Measurements from ENCODE around the gene STYXL2.

Gene STYXL2

GRCh38 chr1:167093846-167094516 is at the start of gene STYXL2:
TSS of gene STYXL2 (plus strand) at chr1:167094075. CDS start at chr1:167094850, 775 bp downstream.
- no peak for DNase-seq (ENCODE audit: low spot score)

- DNase-seq (ENCODE audit: low spot score): no peak
Measured at GRCh38 chr1:167051907-167052306, 42.0 kb upstream of the STYXL2 start.

- DNase-seq (ENCODE audit: low spot score): peak; percentile 28
Measured at GRCh38 chr1:167052389-167052788, 41.5 kb upstream of the STYXL2 start.

- DNase-seq (ENCODE audit: low spot score): no peak
Measured at GRCh38 chr1:167054531-167054930, 39.3 kb upstream of the STYXL2 start.

GRCh38 chr1:167054946-167055630 is 38.8 kb upstream of the STYXL2 start:
- DNase-seq (ENCODE audit: low spot score): no peak

GRCh38 chr1:167056529-167057231 is 37.2 kb upstream of the STYXL2 start:
- DNase-seq (ENCODE audit: low spot score): no peak

- no peak for DNase-seq (ENCODE audit: low spot score)
Measured at GRCh38 chr1:167057241-167057688, 36.6 kb upstream of the STYXL2 start.

GRCh38 chr1:167059045-167059808 is 34.6 kb upstream of the STYXL2 start:
- peak; percentile 79 for DNase-seq (ENCODE audit: low spot score)

GRCh38 chr1:167059809-167060107 is 34.1 kb upstream of the STYXL2 start:
- no peak for DNase-seq (ENCODE audit: low spot score)

GRCh38 chr1:167060141-167061072 is 33.5 kb upstream of the STYXL2 start:
- DNase-seq (ENCODE audit: low spot score): no peak

- no peak for DNase-seq (ENCODE audit: low spot score)
Measured at GRCh38 chr1:167061073-167061464, 32.8 kb upstream of the STYXL2 start.

GRCh38 chr1:167064621-167065020 is 29.3 kb upstream of the STYXL2 start:
- DNase-seq (ENCODE audit: low spot score): no peak

- no peak for DNase-seq (ENCODE audit: low spot score)
Measured at GRCh38 chr1:167065471-167065870, 28.4 kb upstream of the STYXL2 start.

- peak; percentile 95 for DNase-seq (ENCODE audit: low spot score)
Measured at GRCh38 chr1:167066333-167067122, 27.3 kb upstream of the STYXL2 start.

- DNase-seq (ENCODE audit: low spot score): no peak
Measured at GRCh38 chr1:167067904-167068303, 26.0 kb upstream of the STYXL2 start.

- no peak for DNase-seq (ENCODE audit: low spot score)
Measured at GRCh38 chr1:167068761-167069160, 25.1 kb upstream of the STYXL2 start.

GRCh38 chr1:167071286-167071685 is 22.6 kb upstream of the STYXL2 start:
- DNase-seq (ENCODE audit: low spot score): no peak

- no peak for DNase-seq (ENCODE audit: low spot score)
Measured at GRCh38 chr1:167076136-167076710, 17.7 kb upstream of the STYXL2 start.

GRCh38 chr1:167077128-167077867 is 16.6 kb upstream of the STYXL2 start:
- no peak for DNase-seq (ENCODE audit: low spot score)

- no peak for DNase-seq (ENCODE audit: low spot score)
Measured at GRCh38 chr1:167077868-167078210, 16.0 kb upstream of the STYXL2 start.

Data from GM03348 (cell line).